GM06990 (cell line): Measurements from ENCODE around the gene RASSF1.

ENCODE experiments used
- DNase-seq: peaks from one replicate; pipeline ENCODE4 v3.0.0-alpha.2; 2011; ENCODE audit not compliant: insufficient read length; ENCODE audit errors: extremely low read depth
- H3K27me3 ChIP-seq: replicated peaks from 2 replicates; pipeline ENCODE4 v1.6.0; 2011; ENCODE audit warnings: low read length; ENCODE audit not compliant: control insufficient read depth, insufficient read depth
- H3K36me3 ChIP-seq: 2 replicates; pipeline ENCODE4 v1.5.1; 2011; ENCODE audit warnings: low read length; ENCODE audit not compliant: control insufficient read depth, insufficient read depth
- H3K4me3 ChIP-seq: replicated peaks from 2 replicates; pipeline ENCODE4 v1.5.1; 2011; ENCODE audit warnings: low read depth, mild to moderate bottlenecking, control low read depth, low read length
- TF ChIP-seq, protein P1 (sequence below): IDR thresholded peaks from 2 replicates; pipeline ENCODE4 v1.5.1; 2011; ENCODE audit warnings: low read length, control low read depth, mild to moderate bottlenecking, inconsistent platforms; ENCODE audit not compliant: insufficient read depth, poor library complexity, severe bottlenecking

RASSF1 gene

DNA sequence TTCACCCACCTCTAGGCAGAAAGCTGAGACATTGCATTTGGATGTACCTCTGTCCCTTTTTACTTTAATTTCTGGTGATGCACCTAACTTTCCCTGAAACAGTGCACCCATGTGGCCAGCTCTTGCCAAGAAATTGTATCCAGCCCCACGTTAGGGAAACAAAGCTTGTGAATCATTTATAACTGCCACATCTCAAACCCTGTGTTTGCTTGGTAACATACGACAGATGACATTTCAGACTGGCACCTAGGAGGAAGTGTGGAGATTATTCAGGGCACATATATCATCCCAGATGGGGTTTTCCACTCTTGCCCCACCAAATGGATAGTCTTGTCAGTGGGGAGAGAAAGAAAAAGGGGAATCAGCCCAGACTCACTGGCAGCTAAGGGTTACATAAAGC is 12.1 kb upstream of the RASSF1 start:
- no peak for DNase-seq
- TF ChIP-seq, protein P1, sequence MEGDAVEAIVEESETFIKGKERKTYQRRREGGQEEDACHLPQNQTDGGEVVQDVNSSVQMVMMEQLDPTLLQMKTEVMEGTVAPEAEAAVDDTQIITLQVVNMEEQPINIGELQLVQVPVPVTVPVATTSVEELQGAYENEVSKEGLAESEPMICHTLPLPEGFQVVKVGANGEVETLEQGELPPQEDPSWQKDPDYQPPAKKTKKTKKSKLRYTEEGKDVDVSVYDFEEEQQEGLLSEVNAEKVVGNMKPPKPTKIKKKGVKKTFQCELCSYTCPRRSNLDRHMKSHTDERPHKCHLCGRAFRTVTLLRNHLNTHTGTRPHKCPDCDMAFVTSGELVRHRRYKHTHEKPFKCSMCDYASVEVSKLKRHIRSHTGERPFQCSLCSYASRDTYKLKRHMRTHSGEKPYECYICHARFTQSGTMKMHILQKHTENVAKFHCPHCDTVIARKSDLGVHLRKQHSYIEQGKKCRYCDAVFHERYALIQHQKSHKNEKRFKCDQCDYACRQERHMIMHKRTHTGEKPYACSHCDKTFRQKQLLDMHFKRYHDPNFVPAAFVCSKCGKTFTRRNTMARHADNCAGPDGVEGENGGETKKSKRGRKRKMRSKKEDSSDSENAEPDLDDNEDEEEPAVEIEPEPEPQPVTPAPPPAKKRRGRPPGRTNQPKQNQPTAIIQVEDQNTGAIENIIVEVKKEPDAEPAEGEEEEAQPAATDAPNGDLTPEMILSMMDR = peak; percentile 17
- no peak overlapping the region for H3K4me3 ChIP-seq
- peaks cover 36% of the 10 kb centered on the region for H3K36me3 ChIP-seq
- no peaks in the 10 kb centered on the region for H3K27me3 ChIP-seq

DNA sequence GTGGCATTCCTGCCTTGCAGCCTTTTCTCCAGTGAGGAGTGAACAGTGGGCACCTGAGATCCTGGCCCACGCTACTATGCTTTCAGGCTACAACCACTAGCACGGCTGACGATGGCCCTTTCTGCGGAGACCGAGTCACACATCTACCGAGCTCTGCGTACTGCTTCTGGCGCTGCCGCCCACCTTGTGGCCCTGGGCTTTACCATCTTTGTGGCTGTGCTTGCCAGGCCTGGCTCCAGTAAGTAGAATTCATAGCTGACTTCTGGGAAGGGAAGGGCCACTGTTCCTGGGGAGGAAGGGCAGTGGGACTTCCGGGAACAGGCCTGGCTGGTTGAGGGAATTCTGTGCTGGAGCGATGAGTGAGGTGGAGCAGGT is 10.7 kb upstream of the RASSF1 start:
- DNase-seq = no peak
- Histone ChIP-seq H3K36me3 (peaks cover 36% of the 10 kb centered on the region), H3K4me3 (peak overlapping the region; percentile 77)

DNA sequence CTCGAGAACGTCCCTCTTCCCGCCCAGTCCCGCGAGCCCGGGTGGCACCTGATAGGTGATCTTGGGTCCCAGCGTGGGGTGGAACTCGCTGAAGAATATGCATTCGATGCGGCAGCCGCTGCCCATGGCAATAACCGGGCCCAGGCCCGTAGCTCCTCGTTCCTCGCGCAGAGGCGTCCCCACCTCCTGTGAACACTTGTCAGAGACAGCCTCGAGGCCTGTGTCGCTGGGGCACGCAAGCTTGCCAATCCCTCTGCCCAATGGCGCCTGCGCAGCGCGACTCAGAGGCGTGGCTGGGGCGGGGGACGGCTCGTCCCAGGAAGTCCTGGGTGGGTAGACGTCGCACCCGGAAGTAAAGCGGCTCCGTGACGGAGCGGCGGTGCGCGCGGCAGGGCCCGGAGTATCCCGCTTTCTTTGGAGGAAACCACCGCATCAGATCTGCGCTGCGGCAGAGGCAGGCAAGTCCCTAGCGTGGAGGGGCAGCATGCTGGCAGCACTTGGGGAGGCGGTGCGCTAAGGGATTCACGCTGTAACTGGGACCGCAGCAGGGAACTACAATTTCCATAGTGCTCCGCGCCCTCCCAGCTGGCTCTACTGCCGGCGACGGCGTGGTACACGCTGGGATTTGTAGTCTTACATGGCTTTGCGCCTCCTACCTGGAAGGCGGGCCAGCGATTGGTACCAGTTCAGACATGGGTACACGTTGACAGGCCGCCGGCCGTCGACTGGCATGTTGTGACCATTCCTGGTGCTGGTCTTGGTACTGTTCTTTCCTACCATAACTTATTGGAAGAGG is 10.1 kb upstream of the RASSF1 start, which contains the start of the genes CYB561D2 and NPRL2:
CYB561D2 (plus strand) TSS at position 336 of the 796 bp plus-strand sequence. CDS start 572 bp downstream, outside the sequence.
NPRL2 (minus strand) TSS at position 249 of the 796 bp plus-strand sequence; CDS start at position 126, 123 bp downstream.
- H3K27me3 ChIP-seq = no peaks in the 10 kb centered on the region
- peaks cover 31% of the 10 kb centered on the region for H3K36me3 ChIP-seq
- TF ChIP-seq, protein P1 = no peak
- DNase-seq = peak; percentile 99
- peak within 1 kb of the TSS; percentile 77 for H3K4me3 ChIP-seq

More for the DNA sequence above, 10.7 kb upstream of the RASSF1 start:
- no peaks in the 10 kb centered on the region for H3K27me3 ChIP-seq
- TF ChIP-seq, protein P1 = no peak

DNA sequence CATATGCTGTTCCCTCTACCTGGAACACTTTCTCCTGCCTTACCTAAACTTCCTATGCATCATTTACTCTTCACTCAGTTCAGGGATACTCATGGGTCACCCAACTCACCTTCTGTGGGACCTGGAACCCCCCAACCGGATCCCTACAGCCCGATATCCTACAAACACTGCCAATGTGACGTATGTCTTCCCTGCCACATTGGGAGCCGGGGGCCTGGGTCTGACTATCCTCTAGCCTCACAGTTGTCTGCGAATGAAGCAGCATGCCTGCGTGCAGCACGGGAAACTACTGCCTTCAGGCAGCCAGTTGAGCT is 9.5 kb upstream of the RASSF1 start:
- Histone ChIP-seq H3K27me3 (no peaks in the 10 kb centered on the region), H3K36me3 (peaks cover 28% of the 10 kb centered on the region), H3K4me3 (peak overlapping the region; percentile 77)
- TF ChIP-seq, protein P1 = no peak
- DNase-seq = no peak

DNA sequence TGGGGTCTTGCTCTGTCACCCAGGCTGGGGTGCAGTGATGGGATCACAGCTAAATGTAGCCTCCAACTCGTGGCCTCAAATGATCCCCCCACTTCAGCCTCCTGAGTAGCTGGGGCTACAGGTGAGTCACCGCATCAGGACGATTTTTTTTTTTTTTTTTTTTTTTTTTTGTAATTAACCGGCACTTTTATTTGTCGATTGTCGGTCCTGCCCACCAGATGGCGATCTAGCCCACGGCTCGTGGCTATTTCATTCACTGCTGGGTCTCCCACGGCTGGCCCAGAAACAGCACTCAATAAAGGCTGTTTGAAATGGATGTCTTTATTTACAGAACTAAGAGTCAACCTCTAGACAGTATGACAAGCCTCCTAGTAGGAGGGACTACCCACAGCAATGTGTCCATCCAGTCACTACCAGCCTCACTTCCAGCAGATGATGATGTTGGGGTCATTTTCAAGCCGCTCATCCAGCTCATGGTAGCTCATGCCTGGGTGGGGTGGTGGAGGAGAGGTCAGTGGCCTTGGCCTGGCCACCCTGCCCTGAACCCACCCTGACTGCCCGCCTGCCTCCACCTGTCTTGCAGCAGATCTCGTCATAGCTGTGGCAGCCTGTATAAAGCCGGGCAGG is 6.7 kb upstream of the RASSF1 start:
- Histone ChIP-seq H3K27me3 (no peaks in the 10 kb centered on the region), H3K36me3 (peaks cover 11% of the 10 kb centered on the region), H3K4me3 (no peak overlapping the region)
- no peak for DNase-seq
- TF ChIP-seq, protein P1 = peak; percentile 66
